IMR-90 (cell line): Measurements from ENCODE around the gene MAD2L2. TPM values are rescaled to one million over a fixed set of nuclear protein-coding genes. Genes with fewer than 3 reads are reported as not detected.
A peak's percentile ranks its signal among the peaks of the same experiment; 100 is the strongest.

Source experiments
- ATAC-seq: fragments of 200-7000 bp; cut with Tn5 transposase; 2 replicates; pipeline ENCODE4 v1.9.1; 2020; ENCODE audit warnings: low read depth, mild to moderate bottlenecking, moderate library complexity
- BruUV-seq: library from RNA; stranded (reverse); fragments of 400-500 nt; replicated peaks from 2 replicates; lab custom pipeline; 2021; lab: Mats Ljungman, UMichigan
- CTCF ChIA-PET: fragments of 300-600 bp; formaldehyde crosslinking; extraction: SDS; loops from one replicate; lab custom pipeline; 2021; ENCODE audit warnings: antibody characterized with exemption; lab: Yijun Ruan, JAX
- POLR2A ChIA-PET: fragments of 300-600 bp; sonication (Branson Sonifier 250); formaldehyde crosslinking; loops from one replicate; lab custom pipeline; 2022; ENCODE audit warnings: antibody characterized with exemption; ENCODE audit not compliant: unreplicated experiment; lab: Charles Lee
- DNase-seq: peaks from one replicate; pipeline ENCODE4 v3.0.0; 2013
- H2AFZ ChIP-seq: replicated peaks from 2 replicates; pipeline ENCODE3; 2013; ENCODE audit warnings: low read length, mild to moderate bottlenecking; ENCODE audit not compliant: poor library complexity
- H2AK5ac ChIP-seq: 2 replicates; pipeline ENCODE4 v1.6.1; 2013; ENCODE audit warnings: low read depth, low read length, inconsistent platforms
- H2AK9ac ChIP-seq: replicated peaks from 2 replicates; pipeline ENCODE3; 2013; ENCODE audit warnings: mild to moderate bottlenecking, low read depth, low read length, moderate library complexity; ENCODE audit not compliant: poor library complexity
- H2BK120ac ChIP-seq: 2 replicates; pipeline ENCODE4 v1.6.1; 2013; ENCODE audit warnings: low read depth, low read length, inconsistent platforms
- H2BK15ac ChIP-seq: 3 replicates; pipeline ENCODE4 v1.6.1; 2013; ENCODE audit warnings: low read depth, low read length, inconsistent platforms
- H2BK20ac ChIP-seq: 2 replicates; pipeline ENCODE4 v1.6.1; 2013; ENCODE audit warnings: low read depth, mild to moderate bottlenecking, inconsistent platforms, low read length, moderate library complexity
- H2BK5ac ChIP-seq: 2 replicates; pipeline ENCODE4 v1.6.1; 2013; ENCODE audit warnings: mild to moderate bottlenecking, low read depth, low read length, inconsistent platforms; ENCODE audit not compliant: poor library complexity, severe bottlenecking
- H3K14ac ChIP-seq: replicated peaks from 2 replicates; pipeline ENCODE4 v1.6.1; 2013; ENCODE audit warnings: low read depth, low read length, inconsistent platforms
- H3K18ac ChIP-seq: 2 replicates; pipeline ENCODE4 v1.6.1; 2013; ENCODE audit warnings: low read depth, low read length, control low read depth
- H3K23ac ChIP-seq: 2 replicates; pipeline ENCODE4 v1.6.1; 2013; ENCODE audit warnings: low read depth, low read length, inconsistent platforms
- H3K27ac ChIP-seq: 2 replicates; pipeline ENCODE4 v1.5.1; 2013; ENCODE audit warnings: mild to moderate bottlenecking, control low read depth, low read length; ENCODE audit not compliant: insufficient read depth
- H3K27me3 ChIP-seq: 2 replicates; pipeline ENCODE4 v1.6.1; 2013; ENCODE audit warnings: low read length; ENCODE audit not compliant: control insufficient read depth, insufficient read depth
- H3K36me3 ChIP-seq: 2 replicates; pipeline ENCODE4 v1.6.1; 2013; ENCODE audit warnings: low read length, mixed read lengths; ENCODE audit not compliant: control insufficient read depth, insufficient read depth
- H3K4ac ChIP-seq: 2 replicates; pipeline ENCODE4 v1.6.1; 2013; ENCODE audit warnings: low read depth, low read length, inconsistent platforms
- H3K4me1 ChIP-seq: 2 replicates; pipeline ENCODE4 v1.6.1; 2013; ENCODE audit warnings: low read length, mixed read lengths; ENCODE audit not compliant: control insufficient read depth, insufficient read depth
- H3K4me2 ChIP-seq: 2 replicates; pipeline ENCODE4 v1.6.1; 2013; ENCODE audit warnings: low read depth, mild to moderate bottlenecking, control low read depth, low read length, moderate library complexity
- H3K4me3 ChIP-seq: 2 replicates; pipeline ENCODE4 v1.5.1; 2013; ENCODE audit warnings: low read depth, mild to moderate bottlenecking, control low read depth, low read length, moderate library complexity; ENCODE audit not compliant: insufficient read depth
- H3K56ac ChIP-seq: 2 replicates; pipeline ENCODE4 v1.6.1; 2013; ENCODE audit warnings: low read length, inconsistent platforms; ENCODE audit not compliant: insufficient read depth; ENCODE audit errors: extremely low read depth
- H3K79me1 ChIP-seq, 2 experiments: 2 replicates each; pipeline ENCODE4 v1.6.1; 2013; ENCODE audit warnings: low read length in 2 of 2, inconsistent platforms in 1 of 2, low read depth in 1 of 2
- H3K9ac ChIP-seq: 2 replicates; pipeline ENCODE4 v1.6.1; 2013; ENCODE audit warnings: low read depth, low read length, control low read depth
- H3K9me1 ChIP-seq: 2 replicates; pipeline ENCODE4 v1.6.1; 2013; ENCODE audit warnings: low read length, inconsistent platforms; ENCODE audit not compliant: insufficient read depth
- H3K9me3 ChIP-seq: 2 replicates; pipeline ENCODE4 v1.6.1; 2013; ENCODE audit warnings: low read length; ENCODE audit not compliant: control insufficient read depth, insufficient read depth
- H4K20me1 ChIP-seq: 2 replicates; pipeline ENCODE4 v1.6.1; 2013; ENCODE audit warnings: low read length, inconsistent platforms; ENCODE audit not compliant: insufficient read depth
- H4K5ac ChIP-seq: 2 replicates; pipeline ENCODE4 v1.6.1; 2013; ENCODE audit warnings: mild to moderate bottlenecking, low read depth, low read length, control low read depth
- H4K8ac ChIP-seq, 2 experiments: 2 replicates each; pipeline ENCODE4 v1.6.1; 2013; ENCODE audit warnings: low read depth in 2 of 2, low read length in 2 of 2, control low read depth in 1 of 2, inconsistent platforms in 1 of 2
- H4K91ac ChIP-seq: 2 replicates; pipeline ENCODE4 v1.6.1; 2013; ENCODE audit warnings: low read depth, low read length, inconsistent platforms; ENCODE audit not compliant: insufficient read depth
- BHLHE40 ChIP-seq: fragments of 150-350 bp; IDR thresholded peaks from 2 replicates; pipeline ENCODE4 v1.6.1; 2016; ENCODE audit warnings: mild to moderate bottlenecking, low read depth, low read length
- CEBPB ChIP-seq: IDR thresholded peaks from 2 replicates; pipeline ENCODE4 v1.6.1; 2012; ENCODE audit warnings: low read depth, low read length, improper control_type of control experiment
- CHD1 ChIP-seq: IDR thresholded peaks from 2 replicates; pipeline ENCODE4 v1.6.1; 2012; ENCODE audit warnings: low read depth, low read length, improper control_type of control experiment
- FOS ChIP-seq: fragments of 150-350 bp; IDR thresholded peaks from 2 replicates; pipeline ENCODE4 v1.6.1; 2016; ENCODE audit warnings: low read depth, low read length
- MAFK ChIP-seq: IDR thresholded peaks from 2 replicates; pipeline ENCODE4 v1.6.1; 2012; ENCODE audit warnings: low read depth, low read length, improper control_type of control experiment
- MAZ ChIP-seq: IDR thresholded peaks from 2 replicates; pipeline ENCODE4 v1.6.1; 2012; ENCODE audit warnings: low read depth, mild to moderate bottlenecking, low read length, improper control_type of control experiment, moderate library complexity, borderline replicate concordance
- MXI1 ChIP-seq: IDR thresholded peaks from 2 replicates; pipeline ENCODE4 v1.6.1; 2012; ENCODE audit warnings: low read depth, mild to moderate bottlenecking, low read length, moderate library complexity, borderline replicate concordance
- NFE2L2 ChIP-seq: fragments of 150-350 bp; IDR thresholded peaks from 2 replicates; pipeline ENCODE4 v1.6.1; 2016; ENCODE audit warnings: low read depth, mild to moderate bottlenecking, low read length
- POLR2A ChIP-seq: IDR thresholded peaks from 2 replicates; pipeline ENCODE4 v1.6.1; 2012; ENCODE audit warnings: mild to moderate bottlenecking, low read depth, low read length
- RCOR1 ChIP-seq: IDR thresholded peaks from 2 replicates; pipeline ENCODE4 v1.6.1; 2012; ENCODE audit warnings: mild to moderate bottlenecking, low read length, improper control_type of control experiment; ENCODE audit not compliant: insufficient replicate concordance
- SMC3 ChIP-seq: fragments of 150-350 bp; IDR thresholded peaks from 2 replicates; pipeline ENCODE4 v1.6.1; 2016; ENCODE audit warnings: low read depth, mild to moderate bottlenecking, antibody characterized with exemption, low read length, moderate library complexity
- USF2 ChIP-seq: fragments of 150-350 bp; IDR thresholded peaks from 2 replicates; pipeline ENCODE4 v1.6.1; 2017; ENCODE audit warnings: mild to moderate bottlenecking, antibody characterized with exemption, low read length, low read depth
- WGBS, 2 experiments: methylation state at CpG; one replicate each; pipeline versions ENCODE4 v1.1.5 to v1.1.7; 2013; ENCODE audit warnings: missing lambda C conversion rate in 2 of 2; ENCODE audit not compliant: insufficient read length in 1 of 2; ENCODE audit errors: extremely low coverage in 2 of 2; 5-methylcytosine and 5-hydroxymethylcytosine counted together
- dilution Hi-C: fragments of 300-500 bp; cut with HindIII; formaldehyde crosslinking; loops from one replicate; pipeline ENCODE4 v1.14.3; 2018; ENCODE audit warnings: low sequenced_read_pairs; ENCODE audit not compliant: unreplicated experiment
- in situ Hi-C: fragments of 300-500 bp; cut with MboI; formaldehyde crosslinking; loops from 3 replicates; pipeline ENCODE4 v1.14.3; 2019; ENCODE audit warnings: low sequenced_read_pairs, inconsistent platforms, mixed read lengths
- intact Hi-C: fragments of 100-400 bp; cut with micrococcal nuclease; formaldehyde crosslinking; loops from 2 replicates; pipeline ENCODE4 v1.10.0; 2022
- polyA plus RNA-seq, 3 experiments: library from polyadenylated mRNA; depleted of rRNA; stranded (reverse); fragments of >200 nt; gene quantifications; 2 replicates each; pipeline ENCODE4 v1.2.3, GENCODE V29; 2012; ENCODE audit warnings: low replicate concordance in 1 of 3
- total RNA-seq: library from RNA; depleted of rRNA; stranded (reverse); fragments of >200 nt; gene quantifications from 2 replicates; pipeline ENCODE4 v1.2.3, GENCODE V29; 2012
- TF ChIP-seq, protein P1 (sequence below): conservative IDR thresholded peaks from 2 replicates; pipeline ENCODE4 v1.5.1; 2012; ENCODE audit warnings: mild to moderate bottlenecking, low read depth, low read length, improper control_type of control experiment

The MAD2L2 gene
- total and polyA plus RNA-seq, 2 of the 4 experiments (the other 2 are of a cell fraction): 44.6 to 70.9 TPM

DNA sequence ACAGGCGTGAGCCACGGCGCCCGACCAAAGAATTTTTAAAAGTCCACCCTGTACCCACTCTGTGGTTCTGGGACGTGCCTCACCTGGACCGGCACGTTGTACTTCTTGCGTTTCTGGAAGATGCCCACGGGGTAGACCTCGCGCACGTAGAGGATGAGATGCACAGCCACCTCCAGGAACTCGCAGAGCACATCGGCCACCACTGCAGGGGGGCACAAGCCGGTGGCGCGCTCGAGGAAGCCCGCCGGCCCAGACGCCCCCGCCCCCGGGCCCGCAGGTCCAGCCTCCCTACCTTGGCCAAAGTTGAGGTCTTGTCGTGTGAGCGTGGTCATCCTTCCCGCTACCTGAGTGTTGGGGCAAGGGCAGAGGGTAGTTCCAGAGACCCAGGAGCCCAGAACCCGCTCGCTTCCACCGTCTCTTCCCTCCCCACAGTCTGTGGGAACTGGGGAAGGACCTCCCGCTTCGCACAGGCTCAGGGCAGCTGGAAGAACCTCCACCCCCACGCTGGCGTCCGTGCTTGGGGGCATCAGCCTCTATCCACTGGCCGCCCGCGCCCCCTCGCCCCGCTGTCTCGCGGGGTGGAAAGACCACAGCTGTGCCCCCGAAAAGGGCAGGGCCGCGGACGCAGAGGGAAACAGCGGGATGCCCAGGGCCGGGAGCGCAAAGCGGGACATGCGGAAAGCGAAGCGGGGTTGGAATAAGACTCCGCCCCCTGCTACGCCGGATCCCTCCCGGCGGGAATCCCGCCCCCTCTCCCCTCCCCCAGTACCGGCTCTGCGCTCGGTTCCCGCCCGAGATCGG lies 478 bp downstream of the MAD2L2 start:
- peaks cover 3% of the 10 kb centered on the region for H3K4me1 ChIP-seq
- no peaks in the 10 kb centered on the region for H3K9me3 ChIP-seq
- peak overlapping the region; percentile 80 for H3K9ac ChIP-seq
- intact Hi-C loops: loop anchor here (2.0 to 5.0 kb wide), 3 partner anchors 24 to 122 kb away; no protein-coding TSS in a partner anchor
- no peaks in the 10 kb centered on the region for H4K20me1 ChIP-seq
- POLR2A ChIA-PET: no interaction called here
- ATAC-seq: peak; percentile 73
- H2BK15ac ChIP-seq: no peak overlapping the region
- H2BK20ac ChIP-seq: no peak overlapping the region
- peak overlapping the region; percentile 99 for H3K4me2 ChIP-seq
- no TSS peak for BruUV-seq
- H3K27me3 ChIP-seq: peaks cover 3% of the 10 kb centered on the region; the same call in 1 of the 2 replicates
- 0 out of 2 replicates have a peak, but pooled peaks cover 2% of the 10 kb centered on the region for H3K9me1 ChIP-seq
- H2BK5ac ChIP-seq: peak overlapping the region; percentile 79
- H4K8ac ChIP-seq: peak overlapping the region in 1 of 2 experiments; percentile 44; a peak in 2 of 4 replicates
- H3K79me1 ChIP-seq: peaks cover 7 to 17% of the 10 kb centered on the region in 2 experiments; a peak in 3 of 4 replicates
- 5% methylated on average over 24 of the region's 65 CpGs; no CpG with 5 or more reads in 1 of the 2 experiments for WGBS, 2 experiments
- no peak overlapping the region for H4K91ac ChIP-seq
- dilution Hi-C loops: no loop called here
- H2AK5ac ChIP-seq: peak overlapping the region; percentile 70; the same call in 1 of the 2 replicates
- H3K56ac ChIP-seq: no peak overlapping the region
- CTCF ChIA-PET: interaction anchor here (1.5 kb wide), 1 partner anchor 17 kb away, joined by 4 read pairs; the partner anchor contains the start of gene FBXO6
- peak overlapping the region; percentile 60 for H2AK9ac ChIP-seq
- no peak overlapping the region for H3K18ac ChIP-seq
- H2AFZ ChIP-seq: peak overlapping the region; percentile 94
- peak overlapping the region; percentile 38; the same call in 1 of the 2 replicates for H3K23ac ChIP-seq
- 0 out of 2 replicates have a peak overlapping the region, but pooled peaks have one; percentile 20 for H4K5ac ChIP-seq
- H3K27ac ChIP-seq: peak overlapping the region; percentile 76
- peaks cover 17% of the 10 kb centered on the region for H3K36me3 ChIP-seq
- in situ Hi-C loops: no loop called here
- DNase-seq: peak; percentile 22
- H3K4me3 ChIP-seq: peak overlapping the region; percentile 81
- H3K4ac ChIP-seq: peak overlapping the region; percentile 31
- H3K14ac ChIP-seq: peak overlapping the region; percentile 55
- no peak overlapping the region; the same call in 1 of the 2 replicates for H2BK120ac ChIP-seq
- TF ChIP-seq MAZ: no peak
- no peak for TF ChIP-seq BHLHE40
- no peak for TF ChIP-seq CEBPB
- TF ChIP-seq USF2: no peak
- no peak for TF ChIP-seq CHD1
- no peak; the same call in 1 of the 2 replicates for TF ChIP-seq MXI1
- TF ChIP-seq MAFK: no peak
- TF ChIP-seq SMC3: no peak
- TF ChIP-seq FOS: no peak
- TF ChIP-seq, protein P1, sequence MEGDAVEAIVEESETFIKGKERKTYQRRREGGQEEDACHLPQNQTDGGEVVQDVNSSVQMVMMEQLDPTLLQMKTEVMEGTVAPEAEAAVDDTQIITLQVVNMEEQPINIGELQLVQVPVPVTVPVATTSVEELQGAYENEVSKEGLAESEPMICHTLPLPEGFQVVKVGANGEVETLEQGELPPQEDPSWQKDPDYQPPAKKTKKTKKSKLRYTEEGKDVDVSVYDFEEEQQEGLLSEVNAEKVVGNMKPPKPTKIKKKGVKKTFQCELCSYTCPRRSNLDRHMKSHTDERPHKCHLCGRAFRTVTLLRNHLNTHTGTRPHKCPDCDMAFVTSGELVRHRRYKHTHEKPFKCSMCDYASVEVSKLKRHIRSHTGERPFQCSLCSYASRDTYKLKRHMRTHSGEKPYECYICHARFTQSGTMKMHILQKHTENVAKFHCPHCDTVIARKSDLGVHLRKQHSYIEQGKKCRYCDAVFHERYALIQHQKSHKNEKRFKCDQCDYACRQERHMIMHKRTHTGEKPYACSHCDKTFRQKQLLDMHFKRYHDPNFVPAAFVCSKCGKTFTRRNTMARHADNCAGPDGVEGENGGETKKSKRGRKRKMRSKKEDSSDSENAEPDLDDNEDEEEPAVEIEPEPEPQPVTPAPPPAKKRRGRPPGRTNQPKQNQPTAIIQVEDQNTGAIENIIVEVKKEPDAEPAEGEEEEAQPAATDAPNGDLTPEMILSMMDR: no peak
- TF ChIP-seq POLR2A: no peak
- no peak for TF ChIP-seq RCOR1
- no peak for TF ChIP-seq NFE2L2
